Smooth muscle cell of bladder (primary cell): ENCODE data around the gene CLTB. TPM values are rescaled to one million over a fixed set of nuclear protein-coding genes. Genes with fewer than 3 reads are reported as not detected.

Experiments
- total RNA-seq: library from RNA; depleted of rRNA; stranded (reverse); fragments of >200 nt; gene quantifications from 2 replicates; pipeline ENCODE4 v1.2.3, GENCODE V29; 2014

The CLTB gene
- 99.0 and 107 TPM in 2 replicates for total RNA-seq

DNA sequence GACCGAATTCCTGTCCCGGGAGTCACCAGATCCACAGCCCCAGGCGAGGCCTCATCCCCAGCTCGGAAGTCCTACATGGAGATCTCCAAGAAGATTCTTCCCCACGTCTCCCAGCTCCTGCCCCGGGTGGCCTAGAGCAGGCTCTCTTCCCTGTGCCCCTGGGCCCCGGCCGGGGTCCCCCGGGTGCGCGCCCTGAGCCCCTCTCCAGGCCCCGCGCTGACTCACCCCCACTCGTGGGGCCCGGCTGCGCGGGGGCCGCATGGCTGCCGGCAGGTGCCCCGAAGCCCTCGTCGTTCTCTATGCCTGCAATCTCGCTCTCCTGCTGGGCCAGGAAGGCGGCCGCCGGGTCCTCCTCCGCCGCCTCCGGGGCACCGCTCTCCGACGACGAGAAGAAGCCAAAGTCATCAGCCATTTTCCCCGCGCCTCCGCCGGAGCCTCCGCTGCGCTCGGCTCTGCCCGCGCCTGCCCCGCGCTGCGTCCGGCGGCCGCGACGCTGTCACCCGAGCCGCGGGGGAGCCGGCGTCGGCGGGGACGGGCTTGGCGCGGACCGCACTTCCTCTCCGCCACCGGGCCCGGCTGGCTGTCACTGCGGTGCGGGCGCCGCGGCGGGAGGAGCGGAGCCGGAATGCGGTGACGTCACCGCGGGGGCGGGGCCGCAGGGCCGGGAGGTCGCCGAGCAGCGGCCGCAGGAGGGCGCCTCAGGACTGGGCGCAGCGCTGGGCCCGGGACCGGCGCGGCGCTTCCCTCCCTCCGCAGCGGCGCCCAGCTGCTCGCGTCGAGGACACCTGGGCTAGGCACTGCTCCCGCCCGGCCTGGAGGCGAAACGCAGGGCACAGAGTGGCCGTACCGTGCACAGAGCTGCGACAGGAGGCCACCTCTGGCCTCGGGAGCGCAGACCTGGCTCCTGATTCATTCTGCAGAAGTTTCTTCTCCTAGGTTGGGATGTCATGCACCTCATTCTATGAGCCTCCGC, at the start of gene CLTB:
TSS of gene CLTB (minus strand) at position 588 of the 973 bp plus-strand sequence. CDS start at position 412, 176 bp downstream.

DNA sequence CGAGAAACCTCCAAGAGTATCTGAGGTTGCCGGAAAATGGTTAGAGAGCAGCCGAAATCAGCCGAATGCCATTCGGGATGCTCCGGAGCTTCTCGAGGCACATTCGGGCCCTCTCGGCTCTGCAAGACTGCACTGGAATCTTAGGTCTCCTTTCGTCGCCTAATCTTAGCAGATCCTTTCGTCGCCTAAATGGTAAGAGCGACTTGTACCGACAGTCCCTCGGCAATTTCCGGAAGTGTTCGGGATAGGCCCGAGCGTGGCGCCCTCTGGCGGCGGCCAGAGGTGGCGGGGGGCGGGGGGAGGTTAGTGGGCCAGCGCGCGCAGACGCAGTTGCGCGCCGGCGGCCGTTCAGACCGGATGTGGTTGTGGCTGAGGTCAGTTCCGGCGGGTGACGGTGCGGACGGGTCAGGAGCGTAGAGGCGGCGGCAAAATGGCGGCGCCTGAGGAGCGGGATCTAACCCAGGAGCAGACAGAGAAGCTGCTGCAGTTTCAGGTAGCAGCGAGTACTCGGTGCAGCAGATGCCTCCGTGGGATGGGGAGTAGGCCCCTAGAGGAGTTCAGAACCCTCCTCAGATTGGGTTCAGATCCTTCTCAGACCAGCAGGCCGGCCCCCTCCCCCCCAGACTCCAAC, 31.8 kb upstream of the CLTB start, which contains the start of gene FAF2:
TSS of gene FAF2 (plus strand) at position 408 of the 631 bp plus-strand sequence. CDS start at position 431, 23 bp downstream.

DNA sequence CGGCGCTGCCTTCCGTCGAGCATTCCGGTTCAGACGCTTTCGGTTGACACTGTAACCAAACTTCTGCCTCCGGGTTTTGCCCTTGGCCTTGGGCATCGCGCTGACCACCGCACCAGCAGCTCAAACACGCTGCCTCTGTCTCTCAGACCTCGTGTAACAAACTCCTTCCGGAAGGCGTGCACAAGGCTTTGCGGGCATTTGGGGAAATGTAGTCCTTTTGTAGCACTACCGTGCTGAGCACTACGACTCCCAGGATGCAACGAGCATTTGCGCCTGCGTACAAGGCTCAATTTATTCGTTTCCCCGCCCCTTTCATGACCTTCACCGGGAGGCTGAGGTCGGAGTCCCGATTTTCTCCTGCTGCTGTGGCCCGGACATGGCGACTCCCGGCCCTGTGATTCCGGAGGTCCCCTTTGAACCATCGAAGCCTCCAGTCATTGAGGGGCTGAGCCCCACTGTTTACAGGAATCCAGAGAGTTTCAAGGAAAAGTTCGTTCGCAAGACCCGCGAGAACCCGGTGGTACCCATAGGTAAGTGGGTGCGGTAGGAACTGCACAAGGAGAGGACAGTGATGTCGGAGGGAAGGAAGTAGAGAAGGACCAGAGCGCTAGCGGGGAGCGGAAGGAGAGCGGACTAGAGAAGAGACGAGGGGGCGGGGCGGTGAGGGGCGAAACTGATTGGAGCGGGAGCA, 27.8 kb downstream of the CLTB start, which contains the start of the genes HIGD2A and NOP16:
TSS of gene HIGD2A (plus strand) at position 308 of the 691 bp plus-strand sequence. CDS start at position 377, 69 bp downstream.
TSS of gene NOP16 (minus strand) at position 155 of the 691 bp plus-strand sequence. CDS start at position 96, 59 bp downstream.

DNA sequence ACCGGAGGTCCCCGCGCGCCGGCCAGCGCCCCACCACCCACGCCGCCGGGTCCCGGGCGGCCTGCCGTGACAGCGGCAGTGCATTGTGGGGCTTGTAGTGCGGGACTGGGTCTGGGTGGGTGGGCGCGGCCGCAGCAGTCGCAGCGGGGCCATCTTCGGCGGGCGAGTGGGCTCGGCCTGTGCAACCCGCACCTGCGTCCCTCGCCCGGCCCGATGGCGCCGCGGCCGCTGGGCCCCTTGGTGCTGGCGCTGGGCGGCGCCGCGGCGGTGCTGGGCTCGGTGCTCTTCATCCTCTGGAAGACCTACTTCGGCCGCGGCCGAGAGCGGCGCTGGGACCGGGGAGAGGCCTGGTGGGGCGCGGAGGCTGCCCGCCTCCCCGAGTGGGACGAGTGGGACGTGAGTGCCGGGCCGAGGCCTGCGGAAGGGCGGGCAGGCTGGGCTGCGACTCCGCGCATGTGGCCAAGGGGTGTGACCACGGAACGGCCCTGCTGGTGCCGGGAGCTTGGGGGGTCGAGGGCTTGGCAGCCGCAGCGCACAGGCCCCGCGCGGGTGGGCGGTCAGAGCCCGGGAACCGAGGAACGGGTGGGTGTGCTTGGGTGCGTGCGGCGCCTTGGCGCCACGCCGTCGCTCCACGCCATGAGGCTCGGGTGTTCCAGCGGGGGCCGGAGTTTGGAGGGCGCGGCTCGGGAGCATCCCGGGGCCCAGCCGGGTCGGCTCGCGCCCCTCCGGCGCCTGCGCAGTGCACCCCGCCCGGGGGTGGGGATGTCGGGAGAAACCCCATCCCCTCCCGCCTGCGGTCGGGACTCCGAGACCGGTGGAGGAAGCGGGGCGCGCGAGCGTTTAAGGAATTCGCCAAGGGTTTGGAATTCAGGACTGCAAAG, 50.7 kb downstream of the CLTB start, which contains the start of gene ARL10:
TSS of gene ARL10 (plus strand) at position 137 of the 881 bp plus-strand sequence. CDS start at position 214, 77 bp downstream.

DNA sequence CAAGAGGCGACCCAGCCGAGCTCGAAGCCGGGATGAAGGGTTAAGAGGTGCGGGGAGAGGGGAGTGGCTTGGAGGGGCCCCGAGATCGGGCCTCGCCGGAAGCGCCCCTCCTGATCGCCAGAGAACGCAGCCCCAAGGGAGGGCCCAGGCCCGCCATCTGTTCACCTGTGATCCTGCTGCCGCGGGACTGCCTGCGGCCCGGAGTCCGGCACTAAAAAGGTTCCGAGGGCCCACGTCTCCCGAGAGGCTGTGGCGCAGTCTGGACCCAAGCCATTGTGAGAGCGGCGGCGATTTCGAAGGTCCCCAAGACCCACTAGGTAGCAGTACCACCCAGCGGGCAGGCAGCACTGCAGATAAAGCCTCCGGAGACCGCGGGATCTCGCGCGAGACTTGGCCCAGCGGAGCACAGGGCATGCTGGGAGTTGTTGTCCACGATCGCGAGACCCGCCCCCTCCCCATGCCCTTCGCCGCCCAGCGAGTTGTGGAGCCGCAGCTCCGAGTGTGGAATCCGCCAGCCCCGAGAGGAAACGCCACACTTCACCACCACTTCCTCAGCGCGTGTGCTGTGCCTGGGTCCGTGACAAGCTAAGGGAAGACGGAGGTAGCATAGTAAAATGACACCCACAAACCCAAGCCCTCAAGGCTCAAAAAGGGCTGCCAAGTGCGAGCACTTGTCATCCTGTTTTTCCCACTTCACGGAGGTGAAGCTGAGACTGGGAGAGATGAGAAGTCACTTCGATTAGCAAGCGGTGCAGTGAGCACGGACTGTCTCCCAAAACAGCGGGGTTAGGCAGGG, 54.7 kb downstream of the CLTB start, which contains the start of gene KIAA1191:
TSS of gene KIAA1191 (minus strand) at position 328 of the 796 bp plus-strand sequence. CDS start 2,256 bp downstream, outside the sequence.

Other genes with a start within 250 kb of the CLTB start
- 2.7 and 3.7 TPM in 2 replicates for gene SIMC1, start 178.1 kb downstream of the CLTB start, total RNA-seq
- gene KIAA1191, start 54.8 kb downstream of the CLTB start, total RNA-seq = 51.9 and 92.4 TPM in 2 replicates
- 4.7 and 9.5 TPM in 2 replicates for gene ARL10, start 51.1 kb downstream of the CLTB start, total RNA-seq
- 10.0 and 16.5 TPM in 2 replicates for gene NOP16, start 27.9 kb downstream of the CLTB start, total RNA-seq
- 28.2 and 32.3 TPM in 2 replicates for gene HIGD2A, start 27.8 kb downstream of the CLTB start, total RNA-seq
- 38.2 and 41.0 TPM in 2 replicates for gene FAF2, start 31.8 kb upstream of the CLTB start, total RNA-seq
- 0.57 and 1.1 TPM in 2 replicates for gene RNF44, start 120.9 kb upstream of the CLTB start, total RNA-seq
- 0.28 TPM in 1 of 2 replicates, not detected in the other for gene CDHR2, start 132.8 kb upstream of the CLTB start, total RNA-seq
- 1.1 and 1.3 TPM in 2 replicates for gene GPRIN1, start 193.6 kb upstream of the CLTB start, total RNA-seq
- gene SNCB, start 214.0 kb upstream of the CLTB start, total RNA-seq = 0.18 TPM in 1 of 2 replicates, not detected in the other
- gene EIF4E1B, start 214.1 kb upstream of the CLTB start, total RNA-seq = not detected in 2 replicates
- 27.8 and 32.0 TPM in 2 replicates for gene TSPAN17, start 230.9 kb upstream of the CLTB start, total RNA-seq